GM20000 (cell line): ENCODE data around the gene FYTTD1.

Experiments used
- DNase-seq: peaks from one replicate; pipeline ENCODE4 v3.0.0; 2012; ENCODE audit warnings: low spot score
- CTCF ChIP-seq: IDR thresholded peaks from 2 replicates; pipeline ENCODE4 v1.5.1; 2012; ENCODE audit warnings: mild to moderate bottlenecking, control low read depth; ENCODE audit errors: extremely low read depth, missing control alignments

Gene FYTTD1

GRCh38 chr3:197784019-197784585 lies 34.4 kb downstream of the FYTTD1 start:
- DNase-seq = no peak
- no peak for TF ChIP-seq CTCF

GRCh38 chr3:197787412-197787811 lies 37.7 kb downstream of the FYTTD1 start:
- DNase-seq = no peak
- no peak for TF ChIP-seq CTCF

DNA sequence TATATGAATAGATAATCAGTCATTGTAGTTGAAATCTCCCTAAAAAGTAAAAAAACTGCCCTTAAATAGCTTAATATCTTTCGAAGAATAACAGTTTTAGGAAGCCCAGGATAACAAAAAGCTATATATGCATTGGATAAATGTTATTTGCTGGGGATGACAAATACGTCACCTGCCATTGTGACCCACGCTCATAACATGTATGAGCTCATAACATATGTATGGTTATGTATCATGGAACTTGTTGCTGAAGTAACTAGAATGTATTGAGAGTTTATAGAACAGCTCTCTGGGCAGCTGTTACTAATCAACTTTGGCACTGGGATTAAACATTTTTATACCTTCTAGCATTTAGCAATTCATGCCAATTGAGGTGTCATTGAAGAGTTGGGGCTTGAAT lies 39.6 kb downstream of the FYTTD1 start:
- DNase-seq = no peak
- no peak for TF ChIP-seq CTCF

GRCh38 chr3:197790033-197790432 lies 40.4 kb downstream of the FYTTD1 start:
- no peak for DNase-seq
- TF ChIP-seq CTCF = no peak

GRCh38 chr3:197791113-197791891 lies 41.6 kb downstream of the FYTTD1 start, which contains the start of gene LRCH3:
TSS of gene LRCH3 (plus strand) at chr3:197791254. CDS start at chr3:197791279, 25 bp downstream.
- no peak for TF ChIP-seq CTCF
- peak; percentile 92 for DNase-seq

DNA sequence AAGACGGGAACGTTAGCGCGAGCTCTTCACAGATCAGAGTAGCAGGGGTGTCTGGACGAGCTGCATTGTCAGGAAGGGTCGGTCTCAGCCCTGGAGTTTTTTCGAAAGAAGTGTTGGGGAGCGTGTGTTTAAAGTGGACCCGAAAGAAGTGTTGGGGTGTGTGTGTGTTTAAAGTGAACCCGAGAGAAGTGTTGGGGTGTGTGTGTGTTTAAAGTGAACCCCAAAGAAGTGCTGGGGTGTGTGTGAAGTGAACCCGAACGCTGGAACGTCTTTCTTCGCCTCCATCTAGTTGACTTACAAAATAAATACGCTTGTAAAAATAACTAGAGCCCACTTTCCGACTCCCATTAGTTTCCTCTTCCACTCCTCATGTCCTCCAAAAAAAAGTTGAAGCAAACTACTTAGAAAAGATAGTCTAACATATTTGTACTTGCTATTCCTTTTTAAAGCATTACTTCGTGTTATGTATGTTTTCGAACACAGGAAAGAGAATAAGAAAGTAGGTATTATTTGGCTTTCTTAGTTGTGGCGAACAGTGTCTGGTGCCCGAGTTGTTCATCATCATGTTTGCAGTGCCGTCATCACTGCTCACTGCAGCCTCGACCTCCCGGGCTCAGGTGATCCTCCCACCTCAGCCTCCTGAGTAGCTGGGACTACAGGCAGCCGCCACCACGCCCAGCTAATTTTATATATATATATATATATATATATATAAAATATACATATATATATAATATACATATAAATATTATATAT lies 42.4 kb downstream of the FYTTD1 start:
- DNase-seq = peak; percentile 59
- no peak for TF ChIP-seq CTCF

- peak; percentile 48 for DNase-seq
Observed at GRCh38 chr3:197793247-197793646, 43.6 kb downstream of the FYTTD1 start.

More at GRCh38 chr3:197793247-197793646, 43.6 kb downstream of the FYTTD1 start:
- TF ChIP-seq CTCF = no peak
